ENCODE data around the gene MSMO1. TPM values are rescaled to one million over a fixed set of nuclear protein-coding genes. Genes with fewer than 3 reads are reported as not detected.

Gene MSMO1
- total and polyA plus RNA-seq, 10 of the 15 experiments (the other 5 are each of a cell fraction or from before 2014, with no cell fraction given) = 63.6 to 168 (median 105) TPM

GRCh38 chr4:165359506-165359905 lies 32.0 kb downstream of the MSMO1 start (continued):
- TF ChIP-seq MLLT1 (IDR thresholded peaks at IDR 0.05) (no peak), IKZF1 (conservative IDR thresholded peaks at IDR 0.05) (no peak), NBN (IDR thresholded peaks at IDR 0.05) (no peak), ZZZ3 (IDR thresholded peaks at IDR 0.05; ENCODE audit: control insufficient read depth, insufficient read length, low read depth) (no peak), USF2 (IDR thresholded peaks at IDR 0.05; ENCODE audit: borderline replicate concordance, low read depth, low read length) (no peak), RAD51 (IDR thresholded peaks at IDR 0.05) (no peak), IRF4 (IDR thresholded peaks at IDR 0.05; ENCODE audit: low read depth, low read length) (no peak), TBL1XR1 (IDR thresholded peaks at IDR 0.05; ENCODE audit: low read depth, low read length) (no peak), YY1 (IDR thresholded peaks at IDR 0.05; ENCODE audit: low read depth, low read length) (no peak), SIN3A (IDR thresholded peaks at IDR 0.05; ENCODE audit: low read depth, low read length) (no peak), BMI1 (IDR thresholded peaks at IDR 0.05; ENCODE audit: borderline replicate concordance) (no peak)
- TF ChIP-seq, protein P1, sequence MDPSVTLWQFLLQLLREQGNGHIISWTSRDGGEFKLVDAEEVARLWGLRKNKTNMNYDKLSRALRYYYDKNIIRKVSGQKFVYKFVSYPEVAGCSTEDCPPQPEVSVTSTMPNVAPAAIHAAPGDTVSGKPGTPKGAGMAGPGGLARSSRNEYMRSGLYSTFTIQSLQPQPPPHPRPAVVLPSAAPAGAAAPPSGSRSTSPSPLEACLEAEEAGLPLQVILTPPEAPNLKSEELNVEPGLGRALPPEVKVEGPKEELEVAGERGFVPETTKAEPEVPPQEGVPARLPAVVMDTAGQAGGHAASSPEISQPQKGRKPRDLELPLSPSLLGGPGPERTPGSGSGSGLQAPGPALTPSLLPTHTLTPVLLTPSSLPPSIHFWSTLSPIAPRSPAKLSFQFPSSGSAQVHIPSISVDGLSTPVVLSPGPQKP (IDR thresholded peaks at IDR 0.05; ENCODE audit: low read depth, low read length) = no peak

Measured in GM12878 (cell line).